NCI-H69 (cell line): ENCODE data around the gene IRX4.

Source experiments
- DNase-seq: peaks from one replicate; lab custom pipeline; 2025; lab: John Stamatoyannopoulos, UW

Gene IRX4

DNA sequence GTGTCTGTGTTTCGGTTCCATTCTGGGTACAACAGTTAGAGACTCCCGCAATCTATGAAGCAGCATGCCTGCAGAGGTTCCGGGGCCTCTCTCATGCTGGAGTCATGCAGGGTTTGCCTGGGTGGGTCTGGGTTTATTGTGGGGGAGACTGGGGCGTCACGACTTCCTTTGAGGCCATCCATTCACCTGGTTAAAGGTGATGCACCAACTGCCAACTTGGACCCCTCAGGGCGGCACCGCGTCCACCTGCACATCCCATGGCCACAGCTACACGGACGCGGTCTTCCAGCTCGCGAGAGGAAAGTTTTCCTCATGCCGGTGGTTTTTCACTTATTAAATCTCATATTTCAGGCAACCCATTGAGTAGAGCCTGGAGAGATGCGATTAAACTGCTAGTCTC lies 30.9 kb upstream of the IRX4 start:
- DNase-seq, result no peak

DNA sequence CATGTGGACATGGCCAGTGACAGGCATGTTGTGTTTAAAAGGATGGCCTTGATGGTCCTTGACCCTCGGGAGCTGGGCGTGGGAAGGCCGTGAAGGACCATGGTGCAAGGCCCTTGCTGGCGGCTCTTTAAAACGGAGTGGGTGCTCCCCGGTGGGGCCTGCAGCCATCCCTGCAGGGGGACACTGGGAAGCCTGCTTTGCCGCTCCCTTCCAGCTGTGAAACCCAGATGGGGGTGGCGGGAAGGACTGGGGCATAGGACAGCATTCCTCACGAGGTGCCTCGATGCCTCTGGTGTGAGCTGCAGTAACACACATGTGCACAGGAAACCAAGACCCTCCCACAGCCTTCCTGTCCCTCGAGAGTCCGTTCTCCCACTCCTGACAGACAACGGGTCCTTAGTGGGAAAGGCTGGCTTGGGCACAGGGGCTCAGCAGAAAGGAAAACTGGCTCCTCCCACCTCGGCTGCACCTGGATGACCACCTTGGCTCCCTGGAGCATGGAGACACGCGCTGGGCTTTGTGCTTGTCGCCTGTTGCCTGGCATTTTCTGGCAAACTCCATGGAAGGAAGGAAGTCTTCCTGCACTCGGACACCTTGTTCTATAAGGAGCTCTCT lies 30.3 kb upstream of the IRX4 start:
- DNase-seq, result no peak

DNA sequence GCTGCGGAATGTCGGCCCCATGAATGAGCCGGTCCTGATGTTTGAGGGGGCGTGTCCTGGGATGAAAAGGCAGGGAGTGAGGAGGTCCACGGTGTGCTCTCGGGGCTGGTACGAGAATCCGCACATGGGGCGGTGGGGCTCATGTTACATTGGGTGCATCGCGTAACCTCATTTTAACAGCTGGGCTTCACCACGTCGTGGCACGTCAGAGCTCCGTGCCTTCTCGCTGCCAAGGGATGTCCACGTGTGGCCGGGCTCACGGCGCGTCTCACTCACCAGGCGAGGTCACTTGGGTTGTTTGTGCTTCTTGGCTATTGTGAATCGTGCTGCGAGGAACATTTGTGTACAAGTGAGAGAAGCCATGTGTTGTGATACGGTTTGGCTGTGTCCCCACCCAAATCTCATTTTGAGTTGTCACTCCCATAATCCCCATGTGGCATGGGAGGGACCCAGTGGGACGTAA lies 29.1 kb upstream of the IRX4 start:
- DNase-seq, result no peak

DNA sequence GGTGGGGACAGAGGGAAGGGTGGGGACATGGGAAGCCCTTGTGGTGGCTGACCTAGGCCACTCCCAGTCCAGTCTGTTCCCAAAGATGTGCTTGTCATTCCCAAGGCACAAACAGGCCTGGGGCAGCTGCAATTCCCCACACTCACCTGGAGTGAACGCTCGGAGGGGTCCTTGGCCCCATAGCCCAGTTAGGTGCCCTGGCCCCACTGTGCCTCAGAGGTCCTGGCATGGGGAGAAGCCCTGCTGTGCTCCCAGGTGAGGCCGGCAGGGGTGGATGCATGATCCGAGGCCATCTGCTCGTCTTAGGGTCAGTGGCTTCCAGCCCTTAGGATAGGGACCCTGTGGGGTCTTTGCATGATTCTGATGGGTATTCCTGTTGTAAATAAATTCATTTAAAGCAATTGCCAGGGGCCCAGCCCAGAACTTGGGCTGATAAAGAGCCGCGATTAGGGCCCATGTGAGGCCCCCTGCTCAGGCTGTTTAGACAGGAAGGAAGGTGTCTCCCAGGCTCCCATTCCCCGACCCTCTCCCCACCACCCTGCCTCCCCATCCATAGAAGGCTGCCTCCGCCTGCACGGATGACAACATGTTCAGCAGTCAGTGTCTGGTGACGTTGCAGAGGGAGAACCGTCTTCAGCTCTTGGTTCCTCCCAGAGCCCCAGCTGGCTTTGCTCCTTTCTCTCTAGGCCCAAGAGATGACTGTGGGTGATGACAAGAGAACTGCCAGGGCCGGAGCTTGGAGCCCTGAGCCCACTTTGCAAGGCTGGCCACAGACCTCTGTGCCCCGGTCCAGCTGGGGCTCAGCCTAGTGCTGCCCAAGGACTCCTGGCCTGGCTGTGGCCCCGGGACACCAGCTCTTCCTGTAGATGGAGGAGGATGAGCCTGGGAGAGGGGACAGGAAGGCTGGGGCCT lies 28.4 kb upstream of the IRX4 start:
- DNase-seq, result no peak

DNA sequence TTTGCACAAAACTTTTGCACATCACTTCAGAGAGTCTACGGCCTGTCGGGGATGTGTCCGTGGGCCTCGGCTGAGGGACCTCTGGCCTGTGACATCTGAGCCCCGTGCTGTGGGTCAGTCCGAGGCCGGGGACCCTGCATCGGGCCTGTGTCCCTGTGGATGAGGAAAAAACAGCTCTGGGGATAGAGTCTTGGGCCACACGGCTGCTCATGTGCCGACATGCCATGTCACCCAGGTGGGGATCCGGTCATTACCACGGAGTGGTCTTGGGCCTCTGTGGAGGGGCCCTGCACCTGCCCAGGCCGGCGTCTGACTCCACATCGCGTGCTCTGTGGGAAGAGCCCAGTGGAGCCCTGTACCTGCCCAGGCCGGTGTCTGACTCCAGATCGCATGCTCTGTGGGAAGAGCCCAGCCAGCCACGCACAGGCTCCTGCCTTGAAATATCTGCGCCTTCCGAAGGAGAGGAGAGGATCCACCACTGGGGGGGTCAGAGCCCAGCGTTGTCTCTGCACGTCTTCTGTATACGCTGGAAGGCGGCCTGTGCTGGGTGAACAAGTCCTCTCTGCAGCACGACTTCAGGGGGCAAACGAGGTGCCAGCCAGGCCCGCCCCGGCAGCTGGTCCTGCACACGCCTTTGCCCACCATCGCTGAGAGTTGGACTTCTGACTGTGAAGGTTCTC lies 27.5 kb upstream of the IRX4 start:
- no peak for DNase-seq

DNA sequence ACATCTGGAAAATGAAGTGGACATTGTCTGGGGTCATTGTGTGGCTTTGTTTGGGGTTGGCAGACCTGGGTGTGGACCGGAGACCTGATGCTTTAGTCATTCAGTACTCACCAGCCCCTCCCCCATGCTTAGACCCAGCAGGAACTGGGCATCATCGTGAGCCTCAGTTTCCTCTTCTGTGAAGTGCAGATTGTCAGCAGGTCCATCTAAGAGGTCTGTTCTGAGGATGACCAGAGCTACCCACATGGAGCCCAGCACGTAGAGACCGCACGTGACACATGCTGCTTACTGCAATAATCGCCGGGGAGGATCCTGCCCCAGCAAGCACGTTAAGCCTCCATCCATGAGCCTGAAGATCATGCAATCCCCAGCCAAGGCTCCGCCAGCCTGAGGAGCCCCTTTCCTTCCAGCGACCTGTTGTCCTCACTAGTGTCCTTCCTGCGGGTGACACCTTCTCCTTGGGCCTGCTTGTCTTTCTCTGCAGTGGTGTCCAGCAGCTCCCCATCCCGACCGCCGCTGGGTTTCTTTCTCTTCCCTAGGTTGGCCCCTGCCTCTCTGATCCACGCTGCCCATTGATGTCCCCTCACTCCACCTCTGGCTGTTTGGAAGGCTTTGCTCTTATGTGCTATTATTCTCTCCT lies 26.7 kb upstream of the IRX4 start:
- no peak for DNase-seq

DNA sequence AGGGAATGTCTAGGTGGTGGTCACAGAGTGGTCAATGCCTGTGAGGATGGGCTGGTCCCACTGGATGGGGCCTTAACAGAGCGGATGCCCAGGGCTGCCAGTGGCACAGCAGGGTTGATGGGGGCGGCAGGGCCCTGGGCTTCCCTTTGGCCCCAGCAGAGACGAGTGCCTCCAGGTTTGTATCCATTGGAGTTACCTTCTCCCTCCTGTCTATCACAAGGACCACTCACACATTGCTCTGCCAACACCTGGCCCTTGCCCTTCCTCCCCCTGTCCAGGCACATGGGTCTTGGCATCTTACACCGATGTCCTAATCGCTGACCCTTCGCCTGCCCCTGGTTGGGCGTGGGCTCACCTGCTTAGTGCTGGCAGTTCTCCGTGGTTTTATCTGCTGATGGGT lies 26.2 kb upstream of the IRX4 start:
- DNase-seq, result no peak

DNA sequence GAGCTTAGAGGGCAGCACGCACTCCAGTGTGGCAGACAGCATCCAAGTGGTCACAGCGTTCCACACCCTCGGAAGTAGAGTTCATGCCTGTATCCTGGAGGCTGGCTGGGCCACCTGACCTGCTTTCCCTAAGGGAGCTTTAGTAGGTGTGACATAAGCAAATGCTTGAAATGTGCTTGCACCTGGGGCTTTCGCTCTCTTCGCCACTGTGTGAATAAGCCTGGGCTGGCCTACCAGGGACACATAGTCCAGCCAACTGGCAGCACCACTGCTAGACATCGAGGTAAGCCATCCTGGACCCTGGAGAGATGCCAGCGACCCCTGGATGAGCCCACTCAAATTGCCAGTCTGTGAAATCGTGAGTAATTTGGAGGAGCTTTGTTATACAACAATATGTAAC lies 24.9 kb upstream of the IRX4 start:
- no peak for DNase-seq

DNA sequence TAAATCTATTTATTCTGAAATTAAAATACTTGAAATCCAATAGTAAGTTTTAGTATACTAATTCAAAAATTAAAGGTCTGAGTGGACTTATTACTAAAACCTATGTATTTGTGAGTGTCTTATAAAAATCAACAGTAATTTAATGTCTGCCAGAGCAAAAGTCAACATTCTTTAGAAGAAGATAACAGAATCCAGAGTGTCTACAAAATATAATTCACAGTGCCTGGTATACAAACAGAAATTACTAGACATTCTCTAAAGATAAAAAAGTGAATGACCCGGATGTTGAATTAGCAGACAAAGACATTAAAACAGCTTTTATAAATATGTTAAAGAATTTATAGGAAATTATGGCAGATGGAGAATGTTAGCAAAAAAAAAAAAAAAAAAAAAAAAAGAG lies 22.4 kb upstream of the IRX4 start:
- DNase-seq, result no peak

DNA sequence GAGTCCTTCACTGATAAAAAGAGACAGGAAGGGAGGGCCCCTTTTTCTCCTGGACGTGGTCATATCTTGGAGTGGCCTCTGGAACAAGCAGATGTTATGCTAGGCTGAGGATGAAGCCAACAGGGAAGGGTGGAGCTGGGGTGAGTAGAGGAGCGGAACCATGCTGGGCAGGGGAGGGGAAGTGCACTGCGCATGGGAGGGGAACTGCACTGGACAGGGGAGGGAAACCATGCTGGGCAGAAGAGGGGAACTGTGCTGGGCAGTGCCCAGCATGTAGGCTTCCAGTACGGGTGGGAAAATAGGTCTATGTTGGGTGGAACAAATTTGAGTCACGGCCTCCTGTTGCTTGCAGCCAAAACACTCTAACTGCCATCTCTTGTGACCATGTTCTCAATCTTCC lies 19.3 kb upstream of the IRX4 start:
- no peak for DNase-seq

DNA sequence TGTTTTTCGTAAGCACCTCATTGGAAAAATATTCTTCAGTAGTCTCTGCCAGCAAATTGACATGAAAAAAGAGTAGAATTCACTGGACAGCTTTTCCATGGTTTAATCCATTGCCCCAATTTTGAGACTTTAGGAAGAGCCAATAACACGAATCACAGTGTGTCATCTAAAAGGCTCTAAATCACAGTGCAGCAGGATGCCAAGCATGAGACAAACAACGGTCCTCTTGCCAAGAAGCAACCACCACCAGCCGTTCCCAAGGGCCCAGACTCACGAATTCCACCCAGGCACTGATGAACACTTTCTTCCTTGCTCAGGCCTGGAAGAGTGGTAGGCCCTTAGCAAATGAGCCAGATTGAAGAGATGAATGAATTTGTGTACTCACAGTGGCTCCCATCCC lies 18.3 kb upstream of the IRX4 start:
- no peak for DNase-seq

DNA sequence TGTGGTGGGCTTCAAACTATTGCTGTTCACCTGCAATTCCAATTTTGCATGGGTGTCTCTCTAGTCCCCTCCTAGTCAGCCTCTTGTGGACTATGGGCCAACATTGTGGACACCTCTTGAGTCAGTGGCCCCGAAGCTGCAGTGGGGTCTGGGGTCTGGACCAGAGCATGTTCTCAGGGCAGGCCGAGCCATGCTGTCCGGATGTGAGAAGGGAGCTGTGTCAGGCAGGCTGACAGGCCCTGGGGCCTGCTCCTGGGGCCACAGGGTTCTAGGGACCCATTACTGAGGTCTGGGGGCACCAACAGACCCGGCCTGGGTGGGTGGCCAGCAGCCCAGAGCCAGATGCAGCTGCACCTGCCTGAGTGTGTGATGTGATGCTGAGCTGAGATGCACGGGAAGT lies 16.5 kb upstream of the IRX4 start:
- no peak for DNase-seq

DNA sequence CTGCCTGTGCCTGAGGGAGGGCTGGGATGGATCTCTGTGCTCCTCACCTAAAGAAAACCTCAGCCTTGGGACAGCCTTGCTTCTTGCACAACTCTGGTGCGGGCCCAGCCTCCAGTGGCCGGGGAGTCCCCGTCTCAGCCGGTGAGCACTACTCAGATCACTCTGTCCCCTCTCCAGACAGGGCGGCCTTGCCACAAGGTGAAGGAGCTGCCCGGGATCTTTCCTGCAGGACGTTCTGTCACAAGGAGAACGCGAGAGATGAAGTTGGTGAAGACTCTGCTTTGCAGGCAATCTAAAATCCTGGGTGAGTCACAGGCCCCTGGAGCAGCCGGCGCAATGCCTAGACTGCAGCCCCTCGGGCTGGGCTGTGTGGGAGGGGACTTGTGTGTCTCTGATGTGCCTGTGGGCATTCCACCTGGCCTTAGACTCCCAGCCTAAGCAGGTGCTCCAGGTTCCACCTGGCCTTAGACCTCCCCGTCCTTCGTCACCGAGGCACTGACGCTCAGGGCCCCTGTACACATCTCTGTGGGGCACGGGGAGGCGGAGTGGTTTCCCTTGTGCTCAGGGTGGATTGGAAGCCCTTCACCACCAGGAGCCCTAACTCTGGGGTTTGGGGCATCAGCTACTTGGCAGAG lies 15.2 kb upstream of the IRX4 start:
- no peak for DNase-seq

DNA sequence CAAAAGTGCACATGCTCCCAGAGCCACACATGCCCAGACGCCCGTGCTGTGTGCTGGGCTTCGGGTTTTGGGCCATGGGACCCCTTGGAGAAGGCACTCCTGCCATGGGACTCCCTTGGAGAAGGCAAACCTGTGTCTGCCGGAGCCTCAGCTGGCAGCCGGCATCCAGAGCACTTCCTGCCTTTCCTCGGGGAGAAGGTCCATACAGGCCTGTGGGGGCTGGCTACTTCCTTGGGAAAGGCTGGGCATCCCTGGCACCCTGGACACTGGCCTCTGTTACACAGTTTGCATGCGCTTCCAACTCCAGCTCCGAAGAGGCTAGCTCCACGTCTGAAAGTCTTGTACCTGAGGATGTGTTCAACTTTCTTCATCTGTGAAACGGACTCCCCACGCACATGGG lies 14.7 kb upstream of the IRX4 start:
- no peak for DNase-seq

DNA sequence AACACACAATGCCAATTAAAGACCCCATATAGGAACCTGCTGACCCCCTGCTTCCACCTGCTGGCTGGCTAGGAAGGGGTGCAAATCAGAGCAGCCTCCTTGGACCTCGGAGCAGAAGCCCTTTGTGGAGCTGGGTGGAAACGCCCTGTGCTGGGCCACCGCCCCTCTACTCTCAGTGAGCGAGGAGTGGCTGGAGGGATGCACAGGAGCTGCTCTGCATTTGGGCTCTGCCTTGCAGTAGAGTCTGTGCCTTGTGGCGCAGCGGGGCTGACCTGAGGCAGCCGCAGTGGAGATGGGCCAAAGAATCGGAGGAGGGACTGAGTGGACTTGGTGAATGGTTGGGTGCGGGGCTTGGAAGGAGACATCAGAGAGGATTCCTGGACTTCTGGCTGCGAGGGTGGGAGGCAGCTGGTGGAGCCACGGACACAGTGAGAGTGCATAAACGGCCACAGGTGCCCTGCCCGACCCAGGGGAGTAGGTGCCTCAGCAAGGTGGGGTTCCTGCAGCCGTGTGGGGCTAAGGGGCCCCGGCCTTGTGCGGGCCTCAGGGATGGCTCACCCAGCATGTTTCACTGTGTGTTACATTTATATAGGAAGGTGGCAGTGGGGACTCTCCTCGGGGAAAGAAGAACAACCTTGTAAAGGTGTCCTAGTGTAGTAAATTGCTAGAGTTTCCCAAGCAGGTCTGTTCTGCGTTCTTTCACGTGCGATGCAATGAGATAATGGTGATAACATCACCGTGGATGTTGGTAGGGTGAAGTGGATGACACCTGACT lies 14.1 kb upstream of the IRX4 start:
- DNase-seq, result no peak

DNA sequence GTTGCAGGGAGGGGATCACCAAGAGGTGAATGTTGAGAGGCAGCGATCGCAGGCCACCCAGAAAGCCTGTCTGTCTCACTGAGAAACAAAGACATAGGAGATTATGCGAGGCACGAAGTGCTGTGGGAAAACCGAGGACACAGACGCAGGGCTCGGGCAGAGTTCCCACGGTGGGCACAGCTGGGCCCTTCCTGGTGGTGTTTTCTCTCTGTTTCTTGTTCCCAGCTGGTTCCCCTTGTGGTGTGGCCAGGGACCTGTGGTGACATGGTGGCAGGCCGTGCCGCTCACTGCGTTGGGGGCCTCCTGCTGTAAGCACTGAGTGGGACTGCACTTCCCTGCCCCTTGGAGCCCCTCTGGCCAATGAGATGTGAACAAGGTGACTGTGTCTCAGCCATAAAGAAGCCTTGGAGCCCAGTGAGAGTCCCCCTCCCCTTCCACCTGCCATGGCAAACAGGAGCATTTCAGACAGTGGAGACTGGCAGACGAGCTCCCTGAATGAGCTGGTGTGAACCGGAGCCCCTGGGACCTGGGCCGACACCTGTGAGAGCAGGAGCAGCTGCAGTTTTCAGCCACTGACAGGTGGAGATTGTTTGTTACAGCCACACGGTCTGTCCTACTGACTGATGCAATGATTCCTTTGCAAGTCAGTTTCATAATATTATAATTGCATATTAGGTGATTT lies 13.2 kb upstream of the IRX4 start:
- DNase-seq, result no peak

DNA sequence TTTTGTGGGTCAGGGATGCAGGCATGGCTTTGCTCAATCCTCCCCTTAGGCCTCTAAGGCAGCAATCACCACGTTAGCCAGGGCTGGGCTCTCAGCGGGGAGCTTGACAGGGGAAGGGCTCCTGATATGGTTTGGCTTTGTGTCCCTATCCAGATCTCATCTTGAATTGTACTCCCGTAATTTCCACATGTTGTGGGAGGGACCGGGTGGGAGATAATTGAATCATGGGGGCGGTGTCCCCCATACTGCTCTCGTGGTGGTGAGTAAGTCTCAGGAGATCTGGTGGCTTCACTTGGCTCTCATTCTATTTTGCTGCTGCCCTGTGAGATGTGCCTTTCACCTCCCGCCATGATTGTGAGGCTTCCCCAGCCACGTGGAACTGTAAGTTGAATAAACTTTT lies 11.5 kb upstream of the IRX4 start:
- DNase-seq, result no peak

DNA sequence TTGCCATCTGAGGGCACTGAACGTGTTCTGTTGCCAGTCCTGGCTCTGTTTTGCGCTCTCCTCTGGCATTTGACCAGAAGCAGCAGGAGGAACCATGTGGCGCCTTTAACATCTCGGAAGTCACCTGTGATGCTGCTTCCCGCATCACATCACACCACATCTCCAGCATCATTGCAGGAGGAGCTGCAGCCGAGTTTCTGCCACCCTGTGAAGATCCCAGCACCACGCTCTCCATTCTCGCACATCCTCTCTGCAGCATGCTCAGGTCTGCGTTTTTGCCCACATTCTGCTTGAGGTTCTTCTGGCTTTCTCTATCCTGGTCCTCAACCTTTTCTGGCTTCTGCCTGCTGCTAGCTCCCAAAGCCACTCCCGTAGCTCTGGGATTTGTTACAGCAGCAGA lies 11.0 kb upstream of the IRX4 start:
- no peak for DNase-seq

DNA sequence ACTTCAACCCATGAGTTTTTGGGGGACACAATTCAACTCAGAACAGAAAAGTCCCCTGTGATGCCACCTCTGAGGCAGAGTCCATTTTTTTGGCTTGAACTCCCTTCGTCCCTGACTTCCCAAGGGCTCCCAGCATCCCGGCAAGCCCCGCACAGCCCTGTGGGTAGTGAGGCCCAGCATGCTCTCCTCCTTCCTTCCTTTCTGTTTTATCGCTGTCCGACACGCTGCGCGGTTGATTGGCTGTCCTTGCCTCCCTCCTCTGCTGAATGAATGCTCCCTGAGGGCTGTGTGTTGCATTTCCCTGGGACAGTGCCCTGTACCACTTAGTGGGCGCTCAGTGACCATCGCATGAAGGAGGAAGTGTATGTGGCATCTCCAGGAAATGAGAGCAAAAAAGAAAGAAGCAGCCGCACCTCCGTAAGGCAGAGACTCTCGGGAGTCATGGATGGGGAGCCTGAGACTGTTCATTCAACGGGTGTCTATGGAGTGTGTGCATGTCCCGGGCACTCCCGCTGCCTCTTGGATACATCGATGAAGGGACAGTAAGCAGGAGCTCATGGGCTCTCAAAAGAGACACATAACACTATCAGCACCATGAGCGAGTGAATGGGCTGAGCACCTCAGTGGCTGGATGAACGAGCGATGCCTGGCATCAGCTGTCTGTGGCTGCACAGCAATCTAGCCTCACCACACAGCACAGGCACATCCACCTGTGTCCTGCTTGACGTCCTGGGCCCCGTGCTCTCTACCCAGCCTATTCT lies 10.1 kb upstream of the IRX4 start:
- DNase-seq, result no peak

DNA sequence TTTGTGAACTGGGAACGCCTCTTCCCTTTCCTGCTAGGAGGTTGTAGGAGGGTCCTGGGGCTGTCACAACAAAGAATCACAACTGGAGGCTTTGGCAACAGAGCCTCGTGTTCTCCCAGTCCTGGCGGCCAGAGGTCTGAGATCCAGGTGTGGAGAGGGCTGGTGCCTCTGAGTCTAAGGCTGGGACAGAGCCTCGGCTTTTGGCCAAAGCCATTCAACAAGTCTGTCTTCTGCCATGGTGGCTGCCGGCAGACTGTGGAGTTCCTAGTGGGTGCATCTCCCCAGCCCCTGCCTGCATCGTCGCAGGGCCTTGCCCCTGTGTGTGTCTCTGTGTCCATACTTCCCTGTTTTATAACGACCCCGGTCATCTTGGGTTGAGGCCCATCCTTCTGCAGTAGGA lies 9.5 kb upstream of the IRX4 start:
- DNase-seq, result no peak
